Nephron progenitor cell (in vitro differentiated cells): ENCODE results near the gene SUV39H2.

Experiments used
- DNase-seq: peaks from one replicate; pipeline ENCODE4 v3.0.0; 2021
- H3K27ac Mint-ChIP-seq: 2 replicates; pipeline ENCODE4 v1.8.0; 2021; ENCODE audit warnings: mild to moderate bottlenecking, moderate library complexity, mixed read lengths
- H3K27me3 Mint-ChIP-seq: 2 replicates; pipeline ENCODE4 v1.8.0; 2021; ENCODE audit warnings: mild to moderate bottlenecking, low read depth, mixed read lengths; ENCODE audit not compliant: poor library complexity
- H3K36me3 Mint-ChIP-seq: 2 replicates; pipeline ENCODE4 v1.8.0; 2021; ENCODE audit warnings: low read depth, mixed read lengths
- H3K4me1 Mint-ChIP-seq: 2 replicates; pipeline ENCODE4 v1.8.0; 2021; ENCODE audit warnings: mixed read lengths
- H3K4me3 Mint-ChIP-seq: 2 replicates; pipeline ENCODE4 v1.8.0; 2021; ENCODE audit warnings: mild to moderate bottlenecking, moderate library complexity, mixed read lengths
- H3K9me3 Mint-ChIP-seq: 2 replicates; pipeline ENCODE4 v1.8.0; 2021; ENCODE audit warnings: mild to moderate bottlenecking, moderate library complexity, mixed read lengths
- TF ChIP-seq, protein P1 (sequence below): fragments of 200-600 bp; sonication (generic); IDR thresholded peaks from 2 replicates; pipeline ENCODE4 v1.5.0; 2021; ENCODE audit warnings: antibody characterized with exemption

The SUV39H2 gene

GRCh38 chr10:14838582-14839304 is 39.9 kb upstream of the SUV39H2 start:
- Mint-ChIP-seq H3K27ac (peak overlapping the region; percentile 100), H3K27me3 (no peaks in the 10 kb centered on the region), H3K4me1 (peaks cover 37% of the 10 kb centered on the region), H3K4me3 (peak overlapping the region; percentile 94), H3K9me3 (no peaks in the 10 kb centered on the region), H3K36me3 (peaks cover 46% of the 10 kb centered on the region)
- TF ChIP-seq, protein P1, sequence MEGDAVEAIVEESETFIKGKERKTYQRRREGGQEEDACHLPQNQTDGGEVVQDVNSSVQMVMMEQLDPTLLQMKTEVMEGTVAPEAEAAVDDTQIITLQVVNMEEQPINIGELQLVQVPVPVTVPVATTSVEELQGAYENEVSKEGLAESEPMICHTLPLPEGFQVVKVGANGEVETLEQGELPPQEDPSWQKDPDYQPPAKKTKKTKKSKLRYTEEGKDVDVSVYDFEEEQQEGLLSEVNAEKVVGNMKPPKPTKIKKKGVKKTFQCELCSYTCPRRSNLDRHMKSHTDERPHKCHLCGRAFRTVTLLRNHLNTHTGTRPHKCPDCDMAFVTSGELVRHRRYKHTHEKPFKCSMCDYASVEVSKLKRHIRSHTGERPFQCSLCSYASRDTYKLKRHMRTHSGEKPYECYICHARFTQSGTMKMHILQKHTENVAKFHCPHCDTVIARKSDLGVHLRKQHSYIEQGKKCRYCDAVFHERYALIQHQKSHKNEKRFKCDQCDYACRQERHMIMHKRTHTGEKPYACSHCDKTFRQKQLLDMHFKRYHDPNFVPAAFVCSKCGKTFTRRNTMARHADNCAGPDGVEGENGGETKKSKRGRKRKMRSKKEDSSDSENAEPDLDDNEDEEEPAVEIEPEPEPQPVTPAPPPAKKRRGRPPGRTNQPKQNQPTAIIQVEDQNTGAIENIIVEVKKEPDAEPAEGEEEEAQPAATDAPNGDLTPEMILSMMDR = no peak
- peak; percentile 78 for DNase-seq

GRCh38 chr10:14839305-14839695 is 39.4 kb upstream of the SUV39H2 start:
- H3K27me3 Mint-ChIP-seq = no peaks in the 10 kb centered on the region
- peaks cover 36% of the 10 kb centered on the region for H3K4me1 Mint-ChIP-seq
- peaks cover 48% of the 10 kb centered on the region for H3K36me3 Mint-ChIP-seq
- TF ChIP-seq, protein P1 = no peak
- H3K4me3 Mint-ChIP-seq = peak overlapping the region; percentile 94
- peak overlapping the region; percentile 95 for H3K27ac Mint-ChIP-seq
- DNase-seq = peak; percentile 9
- no peaks in the 10 kb centered on the region for H3K9me3 Mint-ChIP-seq

GRCh38 chr10:14840178-14840577 is 38.5 kb upstream of the SUV39H2 start:
- Mint-ChIP-seq H3K27ac (no peak overlapping the region), H3K4me3 (peak overlapping the region; percentile 94)

DNA sequence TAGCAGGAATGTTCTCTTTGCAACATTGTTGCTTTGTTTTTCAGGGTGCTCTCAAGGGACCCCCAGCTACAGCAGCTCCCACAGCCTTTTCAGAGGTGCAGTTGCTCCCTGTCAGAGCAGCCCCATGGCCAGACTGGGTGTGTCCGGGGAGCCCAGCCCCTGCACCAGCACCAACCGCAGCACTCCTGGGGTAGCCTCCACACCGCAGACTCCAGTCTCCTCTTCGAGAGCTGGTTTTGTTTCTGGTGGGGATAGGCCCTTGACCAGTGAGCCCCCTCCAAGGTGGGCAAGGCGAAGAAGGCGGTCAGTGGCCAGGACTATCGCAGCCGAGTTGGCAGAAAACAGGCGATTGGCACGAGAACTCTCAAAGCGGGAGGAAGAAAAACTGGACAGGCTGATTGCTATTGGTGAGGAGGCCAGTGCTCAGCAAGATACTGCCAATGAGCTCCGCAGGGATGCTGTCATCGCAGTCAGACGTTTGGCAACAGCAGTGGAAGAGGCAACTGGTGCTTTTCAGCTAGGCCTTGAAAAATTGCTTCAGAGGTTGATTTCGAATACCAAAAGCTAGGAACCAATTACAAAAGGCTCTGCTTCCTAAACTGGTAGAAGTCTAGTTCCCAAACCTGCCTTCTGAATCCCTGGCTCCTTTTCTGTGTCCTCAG is 35.2 kb upstream of the SUV39H2 start:
- H3K27ac Mint-ChIP-seq = peak overlapping the region; percentile 59
- peaks cover 55% of the 10 kb centered on the region for H3K36me3 Mint-ChIP-seq
- H3K4me3 Mint-ChIP-seq = no peak overlapping the region
- no peaks in the 10 kb centered on the region for H3K9me3 Mint-ChIP-seq
- no peak for DNase-seq
- H3K4me1 Mint-ChIP-seq = peaks cover 17% of the 10 kb centered on the region
- no peaks in the 10 kb centered on the region for H3K27me3 Mint-ChIP-seq
- TF ChIP-seq, protein P1 = no peak

More at GRCh38 chr10:14840178-14840577, 38.5 kb upstream of the SUV39H2 start:
- TF ChIP-seq, protein P1 = no peak
- H3K36me3 Mint-ChIP-seq = peaks cover 53% of the 10 kb centered on the region
- H3K27me3 Mint-ChIP-seq = no peaks in the 10 kb centered on the region
- H3K9me3 Mint-ChIP-seq = no peaks in the 10 kb centered on the region
- DNase-seq = no peak
- peaks cover 28% of the 10 kb centered on the region for H3K4me1 Mint-ChIP-seq

- Mint-ChIP-seq H3K27ac (peak overlapping the region; percentile 26), H3K36me3 (peaks cover 50% of the 10 kb centered on the region), H3K27me3 (no peaks in the 10 kb centered on the region), H3K9me3 (no peaks in the 10 kb centered on the region), H3K4me1 (peaks cover 5% of the 10 kb centered on the region), H3K4me3 (no peak overlapping the region)
- no peak for DNase-seq
- TF ChIP-seq, protein P1 = no peak
Observed at GRCh38 chr10:14844948-14845347, 33.7 kb upstream of the SUV39H2 start.

GRCh38 chr10:14852236-14852635 is 26.4 kb upstream of the SUV39H2 start:
- Mint-ChIP-seq H3K36me3 (peaks cover 14% of the 10 kb centered on the region), H3K27me3 (no peaks in the 10 kb centered on the region), H3K27ac (no peak overlapping the region), H3K9me3 (no peaks in the 10 kb centered on the region), H3K4me3 (no peak overlapping the region), H3K4me1 (no peaks in the 10 kb centered on the region)
- no peak for DNase-seq
- TF ChIP-seq, protein P1 = no peak
